Non-pigmented ciliary epithelial cell (primary cell): ENCODE measurements around the gene PLEKHA7.
"Not testable (repeated sequence)": the region's sequence is repeated elsewhere in the genome, so short reads cannot be mapped to it uniquely, and the experiment has no call there.

ENCODE experiments used
- DNase-seq: peaks from one replicate; pipeline ENCODE4 v3.0.0-alpha.2; 2010; ENCODE audit warnings: low read depth

The PLEKHA7 gene

DNA sequence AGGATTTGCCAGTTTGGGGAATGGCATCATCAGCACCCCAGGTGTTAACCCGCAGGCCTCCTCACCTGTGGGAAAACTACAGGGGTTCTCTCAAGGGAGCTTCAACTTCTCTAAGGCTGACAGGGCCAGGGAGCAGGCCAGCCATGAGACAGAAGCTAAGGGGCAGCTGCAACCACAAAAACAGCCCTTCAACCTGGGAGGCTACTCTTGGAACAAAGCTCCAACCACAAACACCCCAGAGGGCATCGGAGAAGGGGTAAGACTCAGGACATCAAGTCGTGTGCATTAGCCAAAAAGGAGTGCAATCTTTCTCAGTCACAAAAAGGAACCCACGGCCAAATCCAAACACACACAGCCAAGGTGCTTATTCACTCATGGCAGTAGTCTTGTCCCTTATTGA is 103.0 kb downstream of the PLEKHA7 start:
- DNase-seq: no peak

DNA sequence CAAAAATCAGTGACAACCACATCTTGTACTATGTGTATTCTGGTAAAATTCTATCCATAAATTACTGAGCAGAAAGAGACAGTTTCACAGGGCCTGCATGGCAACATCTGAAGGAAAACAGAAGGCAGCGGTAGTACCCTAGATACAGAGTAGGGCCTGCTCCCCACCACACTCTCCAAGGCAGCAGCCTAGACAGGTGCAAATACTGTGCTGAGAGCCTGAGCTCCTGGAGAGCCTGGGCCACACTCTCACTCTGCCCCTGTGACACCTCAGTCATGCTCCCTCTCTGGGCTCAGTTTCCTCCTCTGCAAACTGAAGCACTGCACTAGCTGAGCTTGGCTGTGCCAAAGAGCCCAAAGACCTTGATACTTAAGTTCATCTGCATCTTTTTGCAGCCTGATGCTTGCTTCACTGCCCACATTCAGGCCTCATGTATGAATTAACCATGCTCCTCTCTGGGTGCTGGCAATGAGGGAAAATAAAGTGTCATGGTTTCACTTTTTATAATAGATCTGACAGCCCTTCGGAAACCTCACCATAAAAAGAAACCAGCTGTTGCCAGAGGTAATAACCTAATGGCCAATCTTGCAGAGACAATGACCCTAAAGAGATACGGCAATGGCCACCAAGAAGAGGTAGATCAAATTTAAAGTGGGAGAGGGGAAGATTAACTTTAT is 104.7 kb downstream of the PLEKHA7 start:
- DNase-seq: no peak

DNA sequence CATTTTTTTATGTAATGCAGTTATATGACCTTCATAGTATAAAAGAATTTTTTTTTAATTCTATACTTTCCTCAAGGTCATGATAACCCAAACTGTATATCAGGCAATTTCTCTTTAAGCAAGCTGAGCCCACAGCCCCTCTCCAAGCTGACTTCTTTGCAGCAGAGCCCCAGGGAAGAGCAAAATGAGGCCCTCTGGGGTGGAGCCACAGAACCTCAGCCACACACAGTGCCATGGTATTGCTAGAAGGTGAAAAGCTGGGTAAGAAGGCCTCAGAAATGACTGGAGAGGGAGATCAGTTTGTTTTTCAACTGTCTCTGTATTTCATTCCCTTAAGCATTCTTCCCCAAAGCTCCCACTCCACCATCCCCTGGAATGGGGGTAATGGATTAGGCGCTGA is 108.8 kb downstream of the PLEKHA7 start:
- DNase-seq: no peak

DNA sequence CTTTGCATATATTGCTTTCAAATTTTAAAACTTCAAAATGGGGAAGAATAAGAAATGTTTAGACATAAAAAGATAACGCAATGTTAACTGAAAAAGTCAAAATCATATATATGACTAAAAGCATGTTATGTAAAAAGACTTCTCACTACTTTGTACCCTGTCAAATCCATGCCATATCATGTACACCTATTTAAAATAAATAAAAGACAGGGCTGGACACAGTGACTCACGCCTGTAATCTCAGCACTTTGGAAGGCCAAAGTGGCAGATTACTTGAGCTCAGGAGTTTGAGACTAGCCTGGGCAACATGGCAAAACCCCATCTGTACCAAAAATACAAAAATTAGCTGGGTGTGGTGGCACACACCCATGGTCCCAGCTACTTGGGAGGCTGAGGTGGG is 109.5 kb downstream of the PLEKHA7 start:
- not testable (repeated sequence) for DNase-seq

DNA sequence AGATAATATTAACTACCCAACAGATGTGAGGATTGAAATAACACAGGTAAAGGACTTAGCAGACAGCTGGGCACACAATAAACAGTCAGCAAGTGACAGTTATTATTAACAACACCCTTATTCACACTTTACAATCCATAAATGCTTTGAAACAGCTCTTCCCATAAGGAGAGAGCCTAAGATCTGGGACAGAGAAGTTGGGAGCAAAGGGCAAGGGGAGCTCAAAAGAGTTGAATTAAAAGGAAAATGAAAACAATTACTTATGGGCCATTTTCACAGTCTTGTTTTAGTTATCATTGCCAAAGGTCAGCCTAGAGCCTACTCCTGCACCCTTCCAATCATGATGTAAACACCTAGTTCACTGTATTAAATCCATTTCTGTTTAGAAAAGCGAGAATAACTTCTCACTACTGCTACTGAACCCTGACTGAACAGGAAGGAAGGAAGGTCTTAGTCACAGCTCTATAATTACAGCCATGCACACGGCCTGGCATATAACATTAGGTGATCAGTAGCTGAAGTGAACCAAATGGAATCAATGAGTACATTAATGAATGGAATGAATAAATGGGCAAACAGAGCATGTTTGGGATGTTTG is 111.3 kb downstream of the PLEKHA7 start:
- no peak for DNase-seq

DNA sequence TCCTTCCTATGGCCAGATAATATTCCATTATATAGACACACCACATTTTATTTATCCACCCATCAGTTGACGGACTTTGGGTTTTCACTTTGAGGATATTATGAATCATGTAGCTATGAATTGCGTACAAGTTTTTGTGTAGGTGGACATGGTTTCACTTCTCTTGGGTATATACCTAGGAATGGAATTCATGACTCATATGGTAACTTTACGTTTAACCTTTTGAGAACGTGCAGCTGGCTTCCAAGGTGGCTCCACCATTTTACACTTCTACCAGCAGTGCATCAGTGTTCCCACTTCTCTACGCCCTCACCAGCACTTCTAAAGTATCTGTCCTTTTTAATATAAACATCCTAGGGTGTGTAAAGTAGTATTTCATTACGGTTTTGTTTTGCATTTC is 112.0 kb downstream of the PLEKHA7 start:
- DNase-seq: peak; percentile 51

DNA sequence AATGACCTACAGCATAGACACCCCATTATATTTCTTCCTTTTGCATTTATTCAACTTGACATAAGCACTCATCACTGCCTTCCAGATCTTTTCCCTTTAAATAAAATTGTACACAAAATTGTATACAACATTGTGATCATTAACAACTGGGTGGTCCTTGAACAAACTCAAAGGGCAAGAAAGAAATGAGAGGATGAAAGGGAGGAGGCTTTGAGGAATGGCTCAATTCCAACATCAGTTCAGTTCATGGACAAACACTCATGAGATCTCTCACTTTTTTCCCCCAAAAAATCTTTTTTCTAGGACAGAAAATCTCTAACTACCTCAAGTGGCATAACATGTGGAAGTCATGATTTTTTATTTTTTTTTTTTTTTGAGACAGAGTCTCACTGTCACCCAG is 113.7 kb downstream of the PLEKHA7 start:
- DNase-seq: no peak

DNA sequence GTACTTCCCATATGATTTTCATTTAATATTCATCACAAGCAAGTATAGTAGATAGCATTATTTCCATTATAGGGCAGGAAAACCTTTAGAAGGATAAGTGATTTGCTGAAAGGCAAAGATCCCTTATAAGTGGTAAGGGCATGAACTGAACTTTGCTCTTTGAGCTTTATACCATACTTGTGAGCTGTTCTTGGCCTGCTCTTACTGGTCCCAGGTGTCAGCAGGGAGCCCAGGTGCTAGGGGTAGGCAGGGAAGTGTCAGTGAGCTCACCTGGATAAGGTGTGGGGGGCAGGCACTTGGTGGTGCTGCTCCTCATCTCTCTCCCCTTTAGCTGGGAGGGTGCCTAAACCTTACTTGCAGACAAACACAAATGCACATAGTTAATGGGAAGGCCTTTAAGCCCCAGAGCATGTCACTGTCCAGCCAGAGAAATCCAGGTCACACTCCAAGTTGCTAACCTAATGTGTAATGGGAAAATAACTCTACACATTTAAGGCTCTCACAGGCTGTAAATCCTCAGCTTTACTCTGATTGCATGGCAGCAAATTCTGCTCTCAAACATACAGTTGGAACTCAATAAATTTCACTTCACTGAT is 114.4 kb downstream of the PLEKHA7 start:
- DNase-seq: no peak

DNA sequence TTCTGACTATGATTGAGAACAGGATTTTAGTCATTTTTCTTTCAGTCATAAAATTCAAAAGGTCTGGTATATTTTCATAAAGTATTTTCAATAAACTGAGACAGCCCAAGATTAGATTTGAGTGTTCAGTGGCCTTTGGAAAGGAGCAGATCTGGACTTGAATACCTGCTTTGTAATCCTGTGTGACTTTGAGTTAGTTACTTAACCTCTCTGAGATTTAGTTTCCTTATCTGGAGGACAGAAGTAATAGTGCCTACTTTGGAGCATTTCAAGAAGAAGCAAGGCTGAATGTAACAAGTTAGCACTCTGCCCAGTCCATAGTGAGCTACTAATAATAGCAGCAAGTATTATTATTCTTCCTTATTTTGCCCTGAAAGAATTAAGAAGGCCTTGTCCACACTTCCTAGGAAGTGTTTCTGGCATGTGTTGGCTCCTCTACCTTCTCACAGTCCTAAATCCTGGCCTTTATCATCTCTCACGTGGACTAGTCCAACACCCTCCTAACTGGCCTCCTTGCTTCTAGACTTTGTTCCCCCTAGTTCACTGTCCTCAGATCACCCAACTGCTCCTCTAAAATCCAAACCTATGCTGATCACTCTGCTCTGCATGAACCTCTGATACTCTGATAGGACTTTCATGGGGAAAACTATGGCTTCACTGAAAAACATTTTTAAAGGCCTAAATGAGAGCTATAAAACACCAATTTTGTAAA is 115.8 kb downstream of the PLEKHA7 start:
- no peak for DNase-seq

DNA sequence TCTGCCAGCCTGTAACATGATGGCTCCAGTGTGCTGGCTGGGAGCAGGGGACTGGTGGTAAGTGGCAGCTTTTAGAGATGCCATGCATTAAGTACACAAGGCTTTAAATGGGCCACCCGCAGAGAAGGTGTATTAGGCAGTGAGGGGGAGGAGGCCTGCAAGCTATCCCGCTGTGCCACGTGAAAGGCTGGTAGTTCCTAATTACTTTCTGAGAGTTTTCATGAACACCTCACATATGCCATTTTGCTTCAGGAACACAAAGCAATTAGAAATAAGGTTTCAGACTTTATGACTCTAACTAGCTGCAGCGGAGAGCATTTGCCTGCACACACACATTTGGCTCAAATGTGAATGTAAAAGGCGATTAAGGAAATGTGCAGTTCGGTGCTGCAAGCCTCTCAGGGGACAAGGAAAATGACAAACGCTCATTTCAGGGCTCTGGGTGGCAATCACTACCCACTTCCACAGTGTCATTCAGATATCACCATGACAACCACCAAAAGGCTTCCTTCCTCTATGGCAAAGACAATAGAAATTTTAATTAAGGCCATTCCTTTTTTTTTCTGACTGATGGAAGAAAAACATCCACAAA is 116.6 kb downstream of the PLEKHA7 start:
- no peak for DNase-seq

DNA sequence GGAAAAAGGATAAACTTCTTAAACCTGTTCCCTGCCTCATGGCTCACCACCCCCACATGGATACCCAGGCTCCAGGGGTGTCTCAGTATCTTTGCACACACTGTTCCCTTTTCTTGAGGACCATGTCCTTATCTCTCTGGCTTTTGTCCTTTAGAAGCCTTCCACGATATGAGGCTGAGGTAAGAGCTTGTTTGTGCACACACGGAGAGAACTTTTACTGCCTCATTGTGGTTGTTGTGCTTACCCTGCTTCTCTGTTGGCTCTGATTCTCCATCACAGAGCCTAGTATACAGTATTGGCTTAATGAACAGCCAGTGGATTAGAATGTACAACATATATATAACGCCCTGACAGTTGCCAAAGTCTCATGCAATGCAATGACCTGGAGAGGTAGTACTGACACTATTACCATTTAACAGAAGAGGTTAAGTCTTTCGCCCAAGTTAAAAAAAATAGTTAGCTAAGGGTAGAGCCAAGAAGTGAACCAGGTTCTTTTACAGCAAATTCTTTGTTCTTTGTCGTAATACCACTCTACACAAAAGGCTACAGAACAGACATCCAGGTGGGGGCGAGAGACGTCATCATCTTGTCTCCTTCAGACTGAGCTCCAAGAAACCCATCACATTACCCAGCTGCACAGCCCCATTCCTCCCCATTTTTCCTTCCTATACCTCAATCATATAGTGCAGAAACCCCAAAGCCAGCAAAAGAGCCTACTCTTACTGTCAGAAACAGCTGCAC is 117.3 kb downstream of the PLEKHA7 start:
- DNase-seq: no peak

DNA sequence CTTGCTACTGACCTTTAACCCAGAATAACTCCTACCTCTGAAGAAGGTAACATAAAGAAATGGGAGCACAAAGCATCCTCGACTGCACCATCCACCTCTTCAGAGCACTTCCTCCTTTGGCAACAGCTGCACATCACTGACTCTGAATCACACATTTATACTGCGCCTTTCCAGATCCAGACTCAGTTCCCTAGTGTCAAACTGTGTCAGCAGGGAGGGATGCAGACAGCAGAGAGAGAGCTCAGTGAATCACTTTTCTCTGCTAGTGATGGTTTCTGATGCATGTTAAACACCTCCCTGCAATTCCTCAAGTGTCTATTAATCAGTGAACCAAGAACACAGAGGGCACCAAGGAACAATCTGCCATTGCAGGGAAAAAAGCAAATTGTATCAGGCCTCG is 118.9 kb downstream of the PLEKHA7 start:
- no peak for DNase-seq

DNA sequence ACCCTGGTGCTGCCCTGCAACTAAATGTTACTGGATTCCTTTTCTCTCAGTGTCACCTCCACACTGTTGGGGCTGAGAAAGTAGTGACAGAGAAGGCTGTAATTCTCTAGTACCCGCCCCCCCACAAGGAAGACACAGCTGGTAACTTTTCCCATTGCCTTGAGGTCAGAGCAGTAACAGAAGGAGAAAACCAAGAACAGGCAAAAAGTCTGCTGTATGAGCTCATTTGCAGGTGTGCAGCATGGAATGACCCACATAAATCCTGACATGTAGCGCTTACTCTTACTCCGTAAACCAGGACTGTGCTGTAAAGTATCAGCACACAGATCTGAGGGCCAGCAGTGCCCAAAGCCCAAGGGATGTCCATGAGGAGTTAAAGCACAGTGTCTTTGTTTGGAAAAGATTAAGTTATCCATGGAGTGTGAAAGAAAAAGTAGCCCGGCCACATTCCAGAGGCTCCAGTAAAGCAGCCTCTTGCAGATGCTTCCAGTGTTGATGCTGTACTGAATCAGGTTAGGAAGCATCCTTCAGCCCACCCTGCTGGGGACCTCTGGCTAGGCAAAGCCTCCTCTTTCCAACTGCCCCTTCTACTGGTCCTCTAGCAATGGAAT is 120.7 kb downstream of the PLEKHA7 start:
- DNase-seq: no peak

DNA sequence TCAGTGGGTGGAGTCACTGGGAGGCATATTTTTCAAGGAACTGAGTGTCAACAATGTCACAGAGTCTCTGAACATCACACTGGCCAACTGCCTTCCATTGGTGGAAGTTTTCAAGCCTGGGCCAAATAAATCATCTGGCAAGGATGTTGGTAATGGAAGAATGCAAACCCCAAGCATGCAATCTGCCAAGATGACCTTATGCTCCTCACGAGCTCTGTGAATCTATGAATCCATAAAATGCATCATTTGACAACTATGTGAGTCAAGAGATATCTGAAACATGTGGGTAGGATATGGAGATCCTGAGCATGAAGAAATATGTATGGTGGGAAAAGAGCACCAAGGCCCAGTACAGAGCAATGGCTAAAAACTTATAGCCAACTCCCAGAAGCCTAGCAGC is 122.2 kb downstream of the PLEKHA7 start:
- no peak for DNase-seq

DNA sequence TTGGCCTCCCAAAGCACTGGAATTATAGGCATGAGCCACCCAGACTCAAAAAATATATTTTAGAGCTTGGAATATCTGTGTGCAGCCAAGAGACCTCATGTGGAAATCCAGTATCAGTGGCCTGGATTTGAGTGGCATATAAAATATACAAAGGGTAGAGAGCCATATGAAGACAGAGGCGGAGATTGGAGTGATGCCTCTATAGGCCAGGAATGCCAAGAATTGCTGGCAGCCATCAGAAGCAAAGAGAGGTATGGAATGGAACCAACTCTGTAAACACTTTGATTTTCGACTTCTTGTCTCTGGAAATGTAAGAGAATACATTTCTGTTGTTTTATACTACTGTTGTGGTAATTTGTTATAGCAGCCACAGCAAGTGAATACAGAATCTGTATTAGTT is 123.0 kb downstream of the PLEKHA7 start:
- no peak for DNase-seq

DNA sequence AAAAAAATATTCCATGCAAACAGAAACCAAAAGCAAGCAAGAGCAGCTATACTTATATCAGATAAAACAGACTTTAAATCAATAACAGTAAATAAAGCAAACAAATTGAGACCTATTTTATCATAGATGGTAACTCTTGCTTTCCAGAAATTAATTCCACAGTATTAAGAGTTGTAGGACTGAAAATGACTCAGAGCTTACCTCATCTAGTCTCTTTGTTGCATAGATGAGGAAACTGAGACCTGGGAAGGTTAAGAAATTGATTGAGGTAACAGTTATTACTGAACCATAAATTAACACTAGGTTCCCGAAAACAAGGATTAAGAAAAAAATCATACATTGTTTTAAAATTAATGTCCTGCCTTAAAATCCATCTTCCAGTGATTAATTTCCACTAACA is 123.8 kb downstream of the PLEKHA7 start:
- DNase-seq: no peak

DNA sequence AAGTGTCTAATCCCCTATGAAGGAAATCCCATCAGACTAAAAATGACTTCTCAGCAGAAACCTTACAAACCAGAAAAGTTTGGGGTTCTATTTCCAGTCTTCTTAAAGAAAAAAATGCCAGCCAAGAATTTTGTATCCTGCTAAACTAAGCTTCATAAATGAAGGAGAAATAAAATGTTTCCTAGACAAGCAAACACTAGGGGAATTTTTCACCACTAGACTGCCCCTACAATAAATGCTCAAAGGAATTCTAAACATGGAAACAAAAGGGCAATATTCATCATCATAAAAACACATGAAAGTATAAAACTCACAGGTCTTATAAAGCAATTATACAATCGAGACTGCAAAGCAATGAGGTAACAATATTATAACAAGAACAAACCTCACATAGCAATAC is 124.3 kb downstream of the PLEKHA7 start:
- DNase-seq: no peak

DNA sequence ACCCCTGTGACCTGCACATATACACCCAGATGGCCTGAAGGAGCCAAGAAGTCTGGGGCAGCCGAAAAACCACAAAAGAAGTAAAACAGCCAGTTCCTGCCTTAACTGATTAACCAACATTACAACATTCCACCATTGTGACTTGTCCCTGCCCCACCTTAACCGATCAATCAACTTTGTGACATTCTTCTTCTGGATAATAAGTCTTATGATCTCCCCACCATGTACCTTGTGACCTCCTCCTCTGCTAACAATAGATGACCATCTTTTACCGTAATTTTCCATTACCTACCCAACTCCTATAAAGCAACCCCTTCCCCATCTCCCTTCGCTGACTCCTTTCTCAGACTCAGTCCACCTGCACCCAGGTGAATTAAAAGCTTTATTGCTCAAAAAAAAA is 125.2 kb downstream of the PLEKHA7 start:
- not testable (repeated sequence) for DNase-seq

DNA sequence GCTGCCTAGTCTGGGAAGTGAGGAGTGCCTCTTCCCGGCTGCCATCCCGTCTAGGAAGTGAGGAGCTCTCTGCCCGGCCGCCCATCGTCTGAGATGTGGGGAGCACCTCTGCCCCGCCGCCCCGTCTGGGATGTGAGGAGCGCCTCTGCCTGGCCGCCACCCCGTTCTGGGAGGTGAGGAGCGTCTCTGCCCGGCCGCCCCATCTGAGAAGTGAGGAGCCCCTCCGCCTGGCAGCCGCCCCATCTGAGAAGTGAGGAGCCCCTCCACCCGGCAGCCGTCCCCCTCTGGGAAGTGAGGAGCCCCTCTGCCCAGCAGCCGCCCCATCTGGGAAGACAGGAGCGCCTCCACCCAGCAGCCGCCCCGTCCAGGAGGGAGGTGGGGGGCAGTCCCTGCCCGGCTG is 126.3 kb downstream of the PLEKHA7 start:
- not testable (repeated sequence) for DNase-seq

DNA sequence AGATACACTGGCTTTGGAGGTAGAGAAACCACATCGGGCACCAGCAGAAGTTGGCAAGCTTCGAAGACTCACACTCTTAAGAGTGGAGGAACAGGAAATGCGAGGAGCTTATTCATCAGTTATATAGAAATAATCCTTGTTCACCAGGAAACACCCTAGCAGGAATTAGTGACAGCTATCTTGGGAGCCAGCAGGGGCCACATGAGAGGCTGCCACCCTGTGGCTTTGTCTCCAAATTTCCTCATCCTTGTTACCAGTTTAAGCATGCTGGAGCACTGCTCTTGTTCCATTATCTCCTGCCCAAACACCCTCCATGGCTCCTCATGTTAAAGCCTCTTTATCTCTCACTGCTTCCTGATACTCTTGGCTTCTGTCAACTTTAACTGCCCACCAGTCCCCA is 131.0 kb downstream of the PLEKHA7 start:
- DNase-seq: no peak

DNA sequence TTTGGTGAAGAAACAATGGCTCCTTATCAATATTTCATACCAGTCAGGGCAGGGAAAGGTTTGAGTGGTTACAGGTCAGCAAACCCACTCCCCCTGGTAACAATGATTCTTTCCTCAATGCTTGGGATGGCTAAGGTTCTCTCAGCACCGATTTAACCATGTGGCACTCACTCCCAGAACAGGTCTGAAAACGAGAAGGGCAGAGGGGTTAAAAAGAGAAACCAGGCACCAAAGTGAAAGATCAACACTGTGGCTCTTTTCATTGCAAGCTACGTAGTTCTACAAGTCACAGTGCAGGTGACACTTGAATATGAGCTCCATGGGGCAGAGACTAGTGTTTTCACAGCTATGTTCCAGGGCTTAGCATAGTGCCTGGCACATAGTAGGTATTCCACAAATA is 132.4 kb downstream of the PLEKHA7 start:
- no peak for DNase-seq
